TTC549 (cell line): ENCODE data around the gene SAMD10.

Source experiments
- FAIRE-seq: peaks from 2 replicates; lab custom pipeline; 2012; peaks lifted over from hg19 to GRCh38; lab: Jason Lieb, UNC

SAMD10 gene

DNA sequence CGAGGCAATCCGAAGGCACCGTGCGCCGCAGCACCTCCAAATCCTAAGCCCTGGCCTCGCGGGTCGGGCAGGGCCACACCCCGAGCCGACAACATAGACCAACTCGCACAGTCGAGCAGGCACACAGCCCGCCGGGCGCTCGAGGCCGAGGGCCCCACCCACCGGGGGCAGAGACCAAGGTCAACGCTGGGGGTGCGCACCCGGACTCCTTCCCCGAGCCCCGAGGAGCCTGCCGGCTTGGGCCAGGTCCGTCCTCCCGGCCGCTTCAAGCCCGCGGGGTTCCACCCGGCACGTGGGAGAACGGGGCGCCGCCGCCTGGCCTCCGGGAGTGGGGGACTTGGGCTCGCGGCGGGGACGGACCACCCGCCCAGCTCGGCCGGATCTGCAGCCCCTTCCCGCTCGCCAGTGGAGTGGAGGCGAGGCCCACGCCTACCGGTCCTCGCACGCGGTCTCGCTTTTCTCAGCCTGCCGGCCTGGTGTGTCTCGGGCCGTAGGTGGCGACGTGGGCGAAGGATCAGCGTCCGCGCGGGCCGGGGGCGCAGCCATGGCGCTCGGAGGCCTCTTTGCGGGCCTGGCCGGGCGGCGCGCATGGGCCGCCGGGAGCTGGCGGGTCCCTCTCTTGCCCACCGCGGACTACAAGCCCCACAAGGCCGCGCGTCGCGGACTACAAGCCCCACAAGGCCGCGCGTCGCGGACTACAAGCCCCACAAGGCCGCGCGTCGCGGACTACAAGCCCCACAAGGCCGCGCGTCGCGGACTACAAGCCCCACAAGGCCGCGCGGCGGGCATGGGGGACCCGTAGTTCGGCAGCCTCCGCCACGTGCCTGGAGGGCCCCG, 23.4 kb downstream of the SAMD10 start, which contains the start of gene UCKL1:
TSS of gene UCKL1 (minus strand) at position 590 of the 837 bp plus-strand sequence. CDS start at position 546, 44 bp downstream.
- FAIRE-seq, result no peak

- FAIRE-seq, result no peak
Observed at GRCh38 chr20:63955281-63955826, 24.1 kb downstream of the SAMD10 start.

- no peak for FAIRE-seq
Observed at GRCh38 chr20:63953764-63954429, 25.5 kb downstream of the SAMD10 start.

- no peak for FAIRE-seq
Observed at GRCh38 chr20:63952769-63953168, 26.7 kb downstream of the SAMD10 start.

DNA sequence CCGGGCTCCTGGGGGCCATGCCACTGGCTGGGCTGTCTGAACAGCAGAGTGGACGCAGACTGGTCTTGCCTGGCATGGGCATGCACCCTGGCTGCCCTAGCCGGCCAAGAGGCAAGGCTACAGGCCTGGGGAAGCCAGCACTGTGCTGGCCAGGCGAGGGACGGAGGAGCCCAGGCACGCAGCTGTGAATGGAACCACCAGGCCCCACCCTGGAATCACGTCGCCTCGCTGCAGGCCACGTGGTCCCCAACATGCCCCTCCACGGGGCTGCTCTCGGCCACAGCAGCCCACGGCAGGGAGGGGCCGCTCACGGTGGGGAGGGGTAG, 27.3 kb downstream of the SAMD10 start:
- FAIRE-seq, result no peak

GRCh38 chr20:63951398-63952209, 27.8 kb downstream of the SAMD10 start:
- no peak for FAIRE-seq

GRCh38 chr20:63950701-63951397, 28.6 kb downstream of the SAMD10 start:
- no peak for FAIRE-seq

DNA sequence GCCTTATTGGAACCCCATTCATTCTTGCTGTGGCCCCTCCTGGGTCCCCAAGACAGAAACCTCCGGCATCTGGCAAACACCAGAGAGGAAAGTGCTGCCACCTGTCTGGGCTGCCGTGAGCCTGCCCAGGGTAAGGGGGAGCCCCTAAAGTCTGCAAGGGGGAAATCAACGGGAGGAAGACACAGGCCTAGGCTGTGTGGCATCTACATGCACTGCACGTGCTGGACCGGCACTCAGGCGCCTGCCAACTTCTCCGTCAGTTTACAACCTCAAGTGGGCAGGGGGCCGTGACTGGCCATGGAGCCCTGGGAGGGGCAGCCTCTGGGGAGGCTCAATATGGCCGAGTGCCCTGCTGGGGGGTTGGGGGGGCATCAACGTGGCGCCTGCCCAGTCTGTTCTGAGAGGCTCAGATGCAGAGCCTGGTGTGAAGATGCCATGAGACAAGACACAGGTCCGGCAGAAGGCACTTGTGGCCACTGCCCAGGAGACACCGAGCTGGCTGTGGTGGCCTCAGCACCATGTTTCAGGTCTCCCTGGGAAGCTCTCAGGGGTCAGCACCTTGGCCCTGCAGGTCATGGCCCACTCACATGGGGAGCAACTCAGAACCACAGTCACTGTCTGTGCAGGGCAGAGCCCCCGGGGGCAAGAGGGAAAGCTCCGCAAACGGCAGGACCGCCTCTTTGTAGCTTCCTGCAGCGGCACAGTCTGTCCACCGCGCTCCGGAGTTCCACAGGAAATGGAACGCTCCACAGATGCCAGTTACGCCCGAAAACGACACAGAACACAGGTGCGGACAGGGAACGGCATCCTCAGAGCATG, 31.6 kb downstream of the SAMD10 start:
- no peak for FAIRE-seq

DNA sequence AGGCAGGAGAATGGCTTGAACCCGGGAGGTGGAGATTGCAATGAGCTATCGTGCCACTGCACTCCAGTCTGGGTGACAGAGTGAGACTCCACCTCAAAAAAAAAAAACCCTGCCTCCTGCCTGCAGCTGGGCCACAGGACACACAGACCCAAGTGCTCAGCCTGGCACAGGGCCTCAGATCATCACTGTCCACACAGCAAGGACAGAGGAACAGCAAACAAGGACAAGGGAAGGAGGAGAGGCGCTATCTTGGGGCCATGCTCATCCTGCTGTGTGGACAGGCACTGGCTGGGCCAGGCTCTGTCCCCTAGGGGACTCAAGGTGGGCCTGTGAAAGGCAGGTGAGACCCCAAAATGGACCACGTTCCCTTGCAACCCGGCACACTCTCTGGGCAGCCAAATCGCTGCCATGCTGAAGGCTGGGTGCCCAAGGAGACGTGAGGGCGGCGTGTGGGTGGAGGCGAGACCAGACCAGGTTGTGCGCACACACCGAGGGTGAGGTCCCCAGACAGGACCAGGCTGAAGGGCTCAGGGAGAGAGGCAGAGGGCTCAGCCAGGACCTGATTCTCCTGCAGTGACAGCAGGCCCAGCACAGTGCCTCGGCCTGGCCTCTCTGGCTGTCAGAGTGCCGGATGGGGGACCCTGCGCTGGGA, 32.3 kb downstream of the SAMD10 start:
- no peak for FAIRE-seq

DNA sequence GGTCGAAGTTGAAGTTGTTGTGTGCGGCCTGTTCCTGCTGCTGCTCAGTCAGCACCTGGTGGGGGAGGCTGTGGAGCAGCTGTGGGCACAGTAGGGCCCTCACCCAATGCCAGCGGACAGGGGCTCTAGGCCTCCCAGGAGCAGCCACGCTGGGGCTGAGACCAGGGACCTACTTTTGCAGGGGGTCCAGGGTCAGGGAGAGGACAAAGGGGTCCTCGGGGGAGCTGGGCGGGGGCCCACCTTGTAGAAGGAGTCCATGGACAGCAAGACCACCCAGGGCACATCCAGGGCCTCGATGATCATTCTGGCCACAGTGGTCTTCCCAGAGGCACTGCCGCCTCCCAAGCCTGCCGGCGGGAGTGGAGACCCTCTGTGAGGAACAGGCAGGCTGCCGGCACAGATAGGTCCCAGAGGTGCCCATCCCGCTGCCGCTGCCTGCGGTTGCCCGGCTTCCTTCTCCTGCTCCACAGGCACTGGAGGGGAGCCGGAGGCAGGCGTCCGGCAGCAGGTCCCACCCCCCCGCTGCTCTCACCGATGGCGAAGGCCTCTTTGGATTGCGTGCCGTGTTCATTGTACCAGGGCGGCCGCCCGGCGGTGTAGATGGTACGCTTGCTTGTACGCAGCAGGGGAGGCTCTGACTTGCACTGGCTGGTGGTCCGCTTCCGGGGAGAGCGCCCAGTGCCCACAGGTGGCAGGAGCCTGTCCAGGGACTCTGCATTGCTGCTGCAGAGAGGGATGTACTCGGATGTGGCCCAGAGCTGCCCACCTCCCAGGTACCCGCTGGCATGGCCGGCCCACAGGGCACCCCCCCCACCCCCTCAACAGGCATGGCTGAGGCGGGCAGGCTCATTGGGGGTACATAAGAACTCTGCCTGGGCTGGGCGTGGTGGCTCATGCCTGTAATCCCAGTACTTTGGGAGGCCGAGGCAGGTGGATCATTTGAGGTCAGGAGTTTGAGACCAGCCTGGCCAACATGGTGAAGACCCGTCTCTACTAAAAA, 33.2 kb downstream of the SAMD10 start:
- FAIRE-seq, result no peak

DNA sequence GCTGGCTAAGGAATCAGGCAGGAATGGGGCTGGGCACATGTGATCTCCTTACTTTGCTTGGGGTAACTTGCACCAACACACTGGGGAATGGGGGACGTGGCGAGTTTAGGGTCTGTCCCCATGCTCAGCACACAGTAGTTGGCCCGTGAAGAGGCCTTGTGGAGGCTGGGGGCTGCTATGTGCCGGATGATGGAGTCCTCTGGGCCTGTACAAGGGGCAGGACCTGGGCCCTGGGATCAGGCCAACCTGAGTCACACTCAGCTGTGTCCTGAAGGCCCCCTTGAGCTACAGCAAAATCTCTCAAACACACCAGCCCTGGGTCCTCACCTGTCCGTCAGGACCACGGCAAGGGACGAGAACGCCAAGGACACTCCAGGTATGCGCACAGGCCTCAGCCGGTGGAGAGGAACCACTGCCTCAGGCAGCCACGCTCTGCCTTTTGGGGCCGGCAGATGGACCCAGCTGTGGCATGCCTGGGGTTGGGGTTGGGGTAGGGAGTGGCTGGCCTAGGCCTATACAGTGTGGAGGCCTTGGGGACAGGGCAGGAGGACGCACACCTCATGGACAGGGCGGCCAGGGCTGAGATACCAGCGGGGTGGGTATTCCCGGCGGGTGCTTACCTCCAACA, 34.3 kb downstream of the SAMD10 start:
- FAIRE-seq, result no peak

DNA sequence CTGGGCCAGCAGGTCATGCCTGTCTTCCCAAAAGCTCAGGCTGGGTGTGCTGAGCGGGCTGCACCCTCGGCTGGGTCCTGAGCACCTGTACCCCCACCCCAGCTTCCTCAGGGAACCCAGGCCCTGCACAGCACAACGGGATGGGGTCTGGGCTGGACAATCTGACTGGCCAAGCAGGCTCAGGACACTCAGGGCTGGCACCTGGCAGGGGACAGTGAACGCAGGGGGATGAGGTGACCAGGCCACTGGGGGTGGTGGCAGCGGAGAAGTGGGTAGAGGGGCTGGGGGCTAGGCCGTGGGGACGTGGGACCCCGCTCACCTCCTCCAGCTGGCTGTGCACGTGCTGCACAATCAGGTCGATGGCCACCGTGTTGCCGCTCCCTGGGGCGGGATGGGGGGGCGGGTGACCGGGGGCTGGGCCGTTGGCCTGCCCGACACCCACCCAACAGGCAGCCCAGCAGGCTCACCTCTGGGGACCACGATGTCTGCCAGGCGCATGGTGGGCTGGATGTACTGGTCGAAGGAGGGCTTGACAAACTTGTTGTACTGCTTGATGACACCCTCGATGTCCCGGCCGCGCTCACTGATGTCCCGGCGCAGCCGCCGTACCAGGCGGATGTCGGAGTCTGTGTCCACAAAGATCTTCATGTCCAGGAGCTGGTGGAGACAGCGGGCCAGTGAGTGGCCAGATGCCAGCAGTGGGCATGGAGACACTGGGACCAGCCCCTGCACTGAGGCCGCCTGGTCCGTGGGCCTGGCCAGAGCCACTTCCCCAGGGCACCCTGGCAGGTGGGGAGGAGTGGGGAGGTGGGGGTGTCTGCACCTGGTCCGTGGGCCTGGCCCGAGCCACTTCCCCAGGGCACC, 35.1 kb downstream of the SAMD10 start:
- FAIRE-seq, result no peak

DNA sequence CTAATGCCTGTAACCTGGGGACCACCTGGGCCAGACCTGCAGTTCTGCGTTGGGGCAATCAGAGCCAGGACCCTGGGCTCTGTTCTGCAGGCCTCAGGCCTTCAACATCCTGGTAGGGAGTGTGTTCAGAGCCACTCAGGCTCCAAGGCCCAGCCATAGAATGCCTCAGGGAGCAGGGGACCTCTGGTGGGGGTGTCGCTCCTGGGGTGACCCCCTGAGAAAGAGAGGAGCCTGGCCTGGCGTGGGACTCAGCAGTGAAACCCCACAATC, 35.7 kb downstream of the SAMD10 start:
- FAIRE-seq, result no peak

GRCh38 chr20:63942969-63943807, 36.3 kb downstream of the SAMD10 start:
- no peak for FAIRE-seq

DNA sequence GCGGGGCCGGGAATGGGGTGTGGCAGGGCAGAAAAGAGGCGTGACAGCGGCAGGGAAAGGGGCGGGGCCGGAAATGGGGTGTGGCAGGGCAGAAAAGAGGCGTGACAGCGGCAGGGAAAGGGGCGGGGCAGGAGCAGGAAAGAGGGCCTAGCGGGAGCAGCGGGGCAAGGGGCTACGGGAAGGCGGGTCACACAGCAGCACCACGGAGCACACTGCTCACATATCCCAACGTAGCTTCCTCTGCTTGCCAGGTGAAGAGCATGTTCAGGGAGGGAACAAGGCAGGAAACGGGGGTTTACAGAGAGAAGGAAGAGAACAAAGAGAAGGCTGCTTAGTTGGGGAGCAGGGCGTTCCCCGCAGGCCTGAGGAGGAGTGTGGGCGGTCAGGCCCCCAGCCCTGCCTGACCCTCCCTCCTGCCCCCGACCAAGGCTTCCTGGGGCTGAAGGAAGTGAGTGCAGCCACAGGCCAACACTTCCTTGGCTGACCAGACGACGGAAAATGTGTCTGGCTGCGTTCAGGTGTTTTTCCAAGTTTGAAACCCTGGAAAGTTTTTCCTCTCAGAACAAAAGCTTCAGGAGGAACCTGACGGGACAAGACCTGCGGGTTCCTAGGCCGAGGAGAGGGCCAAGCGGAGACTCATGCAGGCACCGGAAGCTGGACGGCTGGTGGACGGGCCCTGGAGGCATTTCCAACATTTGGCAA, 37.0 kb downstream of the SAMD10 start:
- no peak for FAIRE-seq

DNA sequence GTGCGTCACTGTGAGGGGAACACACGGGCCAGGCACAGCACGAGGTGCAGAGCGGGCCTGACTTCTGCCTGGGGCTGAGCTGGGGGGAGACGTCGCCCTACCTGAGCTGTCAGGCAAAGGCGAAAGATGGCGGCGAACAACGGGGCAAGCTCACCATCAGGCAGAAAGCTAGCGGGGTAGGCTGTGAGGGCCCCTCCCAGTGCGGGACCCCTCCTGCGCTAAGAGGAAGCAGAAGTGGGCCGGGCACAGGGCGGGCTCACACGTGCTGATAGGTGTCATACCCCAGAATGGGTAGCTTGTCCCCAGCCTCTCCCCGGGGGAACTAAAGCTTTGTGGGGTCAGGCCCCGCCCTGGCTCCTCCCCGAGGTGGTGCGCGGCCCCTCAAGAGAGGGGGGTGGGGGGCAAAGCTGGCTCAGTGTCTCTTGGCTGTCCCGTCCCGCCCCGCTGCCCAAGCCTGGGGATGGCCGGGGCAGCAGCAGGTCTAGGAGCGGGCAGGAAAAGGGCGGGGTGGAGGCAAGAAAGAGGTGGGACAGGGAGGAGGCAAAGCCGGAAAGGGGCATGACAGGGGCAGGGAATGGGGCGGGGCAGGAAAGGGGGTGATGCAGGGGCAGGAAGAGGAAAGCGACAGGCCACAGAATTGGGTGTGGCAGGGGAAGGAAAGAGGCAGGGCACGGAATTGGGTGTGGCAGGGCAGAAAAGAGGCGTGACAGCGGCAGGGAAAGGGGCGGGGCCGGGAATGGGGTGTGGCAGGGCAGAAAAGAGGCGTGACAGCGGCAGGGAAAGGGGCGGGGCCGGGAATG, 38.0 kb downstream of the SAMD10 start:
- no peak for FAIRE-seq
